HEK293 (cell line): ENCODE data around the gene PPP2R5E.

Source experiments
- CTCF ChIA-PET: fragments of 350-600 bp; formaldehyde crosslinking; extraction: SDS; loops from one replicate; lab custom pipeline; 2021; ENCODE audit warnings: antibody characterized with exemption; lab: Yijun Ruan, JAX
- POLR2A ChIA-PET: fragments of 300-600 bp; formaldehyde crosslinking; extraction: SDS; loops from one replicate; lab custom pipeline; 2020; ENCODE audit warnings: antibody characterized with exemption, inconsistent platforms; lab: Yijun Ruan, JAX
- H3K27ac ChIP-seq: fragments of 200-500 bp; sonication (Bioruptor generic); 2 replicates; pipeline ENCODE4 v1.5.1; 2014; ENCODE audit warnings: low read depth, low read length, control low read depth, inconsistent platforms; ENCODE audit errors: extremely low read depth
- H3K36me3 ChIP-seq, 2 experiments: fragments of 200-500 bp in 1 of 2; sonication (Bioruptor generic) in 1 of 2; 1 replicate in 1 of 2; 2 replicates in 1 of 2; pipeline ENCODE4 v1.5.1; 2014 to 2017; ENCODE audit warnings: inconsistent platforms in 2 of 2, low read length in 2 of 2; ENCODE audit not compliant: control insufficient read depth in 2 of 2, insufficient read depth in 1 of 2
- H3K4me1 ChIP-seq: fragments of 200-500 bp; sonication (Bioruptor generic); 2 replicates; pipeline ENCODE4 v1.5.1; 2014; ENCODE audit warnings: mild to moderate bottlenecking, low read length, inconsistent platforms; ENCODE audit not compliant: control insufficient read depth, insufficient read depth
- H3K4me3 ChIP-seq: 2 replicates; pipeline ENCODE4 v1.5.1; 2011; ENCODE audit warnings: low read depth, mild to moderate bottlenecking, control low read depth, low read length, moderate library complexity
- H3K9me3 ChIP-seq: fragments of 200-500 bp; sonication (Bioruptor generic); 2 replicates; pipeline ENCODE4 v1.5.1; 2014; ENCODE audit warnings: low read depth, low read length, inconsistent platforms; ENCODE audit not compliant: control insufficient read depth, insufficient read depth
- MEIS1 ChIP-seq: sonication (generic); formaldehyde crosslinking; IDR thresholded peaks from 2 replicates; pipeline ENCODE4 v1.8.1; 2022; ENCODE audit warnings: missing genetic modification reagents, mild to moderate bottlenecking, borderline replicate concordance
- SETDB1 ChIP-seq: IDR thresholded peaks from one replicate; pipeline ENCODE4 v1.6.1; 2017; ENCODE audit warnings: mild to moderate bottlenecking, low read length, moderate library complexity, mixed read lengths; ENCODE audit not compliant: insufficient read length
- SP3 ChIP-seq: fragments of 450-650 bp; formaldehyde crosslinking; IDR thresholded peaks from 2 replicates; pipeline ENCODE4 v1.5.1; 2016; ENCODE audit warnings: missing biosample characterization, missing genetic modification characterization
- SP7 ChIP-seq: fragments of 450-650 bp; formaldehyde crosslinking; IDR thresholded peaks from 2 replicates; pipeline ENCODE4 v1.5.1; 2016; ENCODE audit warnings: missing biosample characterization, missing genetic modification characterization
- TSHZ1 ChIP-seq: fragments of 450-650 bp; formaldehyde crosslinking; IDR thresholded peaks from 2 replicates; pipeline ENCODE4 v1.5.1; 2016; ENCODE audit warnings: missing biosample characterization, missing genetic modification characterization, borderline replicate concordance
- ZNF202 ChIP-seq: fragments of 450-650 bp; formaldehyde crosslinking; IDR thresholded peaks from 2 replicates; pipeline ENCODE4 v1.5.1; 2016; ENCODE audit warnings: missing biosample characterization, missing genetic modification characterization, borderline replicate concordance
- ZNF214 ChIP-seq: fragments of 450-650 bp; formaldehyde crosslinking; IDR thresholded peaks from 2 replicates; pipeline ENCODE4 v1.5.1; 2017; ENCODE audit warnings: missing biosample characterization, mild to moderate bottlenecking, missing genetic modification characterization, borderline replicate concordance
- ZNF23 ChIP-seq: fragments of 450-650 bp; formaldehyde crosslinking; IDR thresholded peaks from 2 replicates; pipeline ENCODE4 v1.5.1; 2016; ENCODE audit warnings: missing biosample characterization, missing genetic modification characterization, borderline replicate concordance
- ZNF544 ChIP-seq: fragments of 450-650 bp; formaldehyde crosslinking; IDR thresholded peaks from 2 replicates; pipeline ENCODE4 v1.5.0; 2017; ENCODE audit warnings: missing biosample characterization, missing genetic modification characterization
- ZNF600 ChIP-seq: fragments of 450-650 bp; formaldehyde crosslinking; IDR thresholded peaks from 2 replicates; pipeline ENCODE4 v1.5.1; 2016; ENCODE audit warnings: missing biosample characterization, missing genetic modification characterization
- ZNF621 ChIP-seq: fragments of 450-650 bp; formaldehyde crosslinking; IDR thresholded peaks from 2 replicates; pipeline ENCODE4 v1.5.1; 2017; ENCODE audit warnings: missing biosample characterization, missing genetic modification characterization
- ZNF677 ChIP-seq: fragments of 450-650 bp; IDR thresholded peaks from 2 replicates; pipeline ENCODE4 v1.5.0; 2018; ENCODE audit warnings: missing biosample characterization, mild to moderate bottlenecking, missing genetic modification characterization, moderate library complexity
- ZNF776 ChIP-seq: fragments of 450-650 bp; formaldehyde crosslinking; IDR thresholded peaks from 2 replicates; pipeline ENCODE4 v1.5.0; 2017; ENCODE audit warnings: missing biosample characterization, missing genetic modification characterization, borderline replicate concordance
- TF ChIP-seq, protein P1 (sequence below): fragments of 450-650 bp; formaldehyde crosslinking; IDR thresholded peaks from 2 replicates; pipeline ENCODE4 v1.5.1; 2016; ENCODE audit warnings: missing biosample characterization, missing genetic modification characterization, low read depth
- TF ChIP-seq, protein P2 (sequence below): fragments of 450-650 bp; formaldehyde crosslinking; optimal IDR thresholded peaks from 2 replicates; pipeline ENCODE3; 2016; ENCODE audit warnings: missing biosample characterization, mild to moderate bottlenecking, missing genetic modification characterization
- TF ChIP-seq, protein P3 (sequence below): fragments of 450-650 bp; formaldehyde crosslinking; IDR thresholded peaks from 2 replicates; pipeline ENCODE4 v1.5.1; 2017; ENCODE audit warnings: missing biosample characterization, missing genetic modification characterization
- TF ChIP-seq, protein P4 (sequence below): fragments of 450-650 bp; formaldehyde crosslinking; IDR thresholded peaks from 2 replicates; pipeline ENCODE4 v1.5.1; 2017; ENCODE audit warnings: missing biosample characterization, missing genetic modification characterization
- TF ChIP-seq, protein P5 (sequence below): fragments of 450-650 bp; formaldehyde crosslinking; IDR thresholded peaks from 2 replicates; pipeline ENCODE4 v1.5.0; 2017; ENCODE audit warnings: missing biosample characterization, missing genetic modification characterization, borderline replicate concordance

PPP2R5E gene

DNA sequence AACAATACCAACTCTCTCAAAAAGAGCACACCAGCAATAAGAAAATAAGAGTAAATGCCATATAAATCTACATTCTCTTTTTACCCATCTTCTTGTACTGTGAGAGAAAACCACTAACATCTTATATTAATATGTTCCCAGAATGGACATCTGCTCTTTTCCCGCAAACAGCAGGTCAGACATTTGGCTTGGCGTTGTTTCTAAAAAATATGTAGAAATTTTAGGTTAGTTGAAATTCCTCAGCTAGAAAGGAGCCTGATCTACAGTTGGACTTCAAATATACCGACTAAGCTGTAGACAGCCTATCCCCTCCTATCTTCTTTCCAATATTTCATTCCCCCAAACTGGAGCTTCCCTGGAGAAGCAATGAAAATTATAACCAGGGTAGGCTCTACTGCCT, 88.7 kb downstream of the PPP2R5E start (continued):
- TF ChIP-seq, protein P1, sequence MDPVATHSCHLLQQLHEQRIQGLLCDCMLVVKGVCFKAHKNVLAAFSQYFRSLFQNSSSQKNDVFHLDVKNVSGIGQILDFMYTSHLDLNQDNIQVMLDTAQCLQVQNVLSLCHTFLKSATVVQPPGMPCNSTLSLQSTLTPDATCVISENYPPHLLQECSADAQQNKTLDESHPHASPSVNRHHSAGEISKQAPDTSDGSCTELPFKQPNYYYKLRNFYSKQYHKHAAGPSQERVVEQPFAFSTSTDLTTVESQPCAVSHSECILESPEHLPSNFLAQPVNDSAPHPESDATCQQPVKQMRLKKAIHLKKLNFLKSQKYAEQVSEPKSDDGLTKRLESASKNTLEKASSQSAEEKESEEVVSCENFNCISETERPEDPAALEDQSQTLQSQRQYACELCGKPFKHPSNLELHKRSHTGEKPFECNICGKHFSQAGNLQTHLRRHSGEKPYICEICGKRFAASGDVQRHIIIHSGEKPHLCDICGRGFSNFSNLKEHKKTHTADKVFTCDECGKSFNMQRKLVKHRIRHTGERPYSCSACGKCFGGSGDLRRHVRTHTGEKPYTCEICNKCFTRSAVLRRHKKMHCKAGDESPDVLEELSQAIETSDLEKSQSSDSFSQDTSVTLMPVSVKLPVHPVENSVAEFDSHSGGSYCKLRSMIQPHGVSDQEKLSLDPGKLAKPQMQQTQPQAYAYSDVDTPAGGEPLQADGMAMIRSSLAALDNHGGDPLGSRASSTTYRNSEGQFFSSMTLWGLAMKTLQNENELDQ = no peak

- ChIA-PET POLR2A (no interaction called here), CTCF (no interaction called here)
- Histone ChIP-seq H3K36me3 (peaks cover 0 to 11% of the 10 kb centered on the region in 2 experiments; a peak in 1 of 3 replicates), H3K4me1 (peaks cover 3% of the 10 kb centered on the region; the same call in 1 of the 2 replicates), H3K9me3 (no peaks in the 10 kb centered on the region), H3K4me3 (no peak overlapping the region), H3K27ac (no peak overlapping the region)
- TF ChIP-seq ZNF600 = no peak
Measured at GRCh38 chr14:63453443-63453936, 89.7 kb downstream of the PPP2R5E start.

- Histone ChIP-seq H3K4me1 (peaks cover 3% of the 10 kb centered on the region; the same call in 1 of the 2 replicates), H3K9me3 (no peaks in the 10 kb centered on the region), H3K27ac (no peak overlapping the region), H3K36me3 (peaks cover 0 to 11% of the 10 kb centered on the region in 2 experiments; a peak in 1 of 3 replicates), H3K4me3 (no peak overlapping the region)
- ChIA-PET POLR2A (no interaction called here), CTCF (no interaction called here)
- no peak for TF ChIP-seq ZNF544 (tag by site-specific recombination)
- no peak for TF ChIP-seq ZNF23 (tag by site-specific recombination)
- no peak for TF ChIP-seq ZNF776
- TF ChIP-seq, protein P2, sequence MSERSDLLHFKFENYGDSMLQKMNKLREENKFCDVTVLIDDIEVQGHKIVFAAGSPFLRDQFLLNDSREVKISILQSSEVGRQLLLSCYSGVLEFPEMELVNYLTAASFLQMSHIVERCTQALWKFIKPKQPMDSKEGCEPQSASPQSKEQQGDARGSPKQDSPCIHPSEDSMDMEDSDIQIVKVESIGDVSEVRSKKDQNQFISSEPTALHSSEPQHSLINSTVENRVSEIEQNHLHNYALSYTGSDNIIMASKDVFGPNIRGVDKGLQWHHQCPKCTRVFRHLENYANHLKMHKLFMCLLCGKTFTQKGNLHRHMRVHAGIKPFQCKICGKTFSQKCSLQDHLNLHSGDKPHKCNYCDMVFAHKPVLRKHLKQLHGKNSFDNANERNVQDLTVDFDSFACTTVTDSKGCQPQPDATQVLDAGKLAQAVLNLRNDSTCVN (tag by site-specific recombination) = no peak
- no peak for TF ChIP-seq MEIS1 (CRISPR knock-in tag)
- no peak for TF ChIP-seq ZNF202 (tag by site-specific recombination)
- TF ChIP-seq, protein P3, sequence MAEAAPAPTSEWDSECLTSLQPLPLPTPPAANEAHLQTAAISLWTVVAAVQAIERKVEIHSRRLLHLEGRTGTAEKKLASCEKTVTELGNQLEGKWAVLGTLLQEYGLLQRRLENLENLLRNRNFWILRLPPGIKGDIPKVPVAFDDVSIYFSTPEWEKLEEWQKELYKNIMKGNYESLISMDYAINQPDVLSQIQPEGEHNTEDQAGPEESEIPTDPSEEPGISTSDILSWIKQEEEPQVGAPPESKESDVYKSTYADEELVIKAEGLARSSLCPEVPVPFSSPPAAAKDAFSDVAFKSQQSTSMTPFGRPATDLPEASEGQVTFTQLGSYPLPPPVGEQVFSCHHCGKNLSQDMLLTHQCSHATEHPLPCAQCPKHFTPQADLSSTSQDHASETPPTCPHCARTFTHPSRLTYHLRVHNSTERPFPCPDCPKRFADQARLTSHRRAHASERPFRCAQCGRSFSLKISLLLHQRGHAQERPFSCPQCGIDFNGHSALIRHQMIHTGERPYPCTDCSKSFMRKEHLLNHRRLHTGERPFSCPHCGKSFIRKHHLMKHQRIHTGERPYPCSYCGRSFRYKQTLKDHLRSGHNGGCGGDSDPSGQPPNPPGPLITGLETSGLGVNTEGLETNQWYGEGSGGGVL (tag by site-specific recombination) = no peak
- no peak for TF ChIP-seq ZNF214 (tag by site-specific recombination)
- no peak for TF ChIP-seq TSHZ1 (tag by site-specific recombination)
- TF ChIP-seq ZNF677 = no peak
- TF ChIP-seq SETDB1 = no peak
- TF ChIP-seq, protein P4, sequence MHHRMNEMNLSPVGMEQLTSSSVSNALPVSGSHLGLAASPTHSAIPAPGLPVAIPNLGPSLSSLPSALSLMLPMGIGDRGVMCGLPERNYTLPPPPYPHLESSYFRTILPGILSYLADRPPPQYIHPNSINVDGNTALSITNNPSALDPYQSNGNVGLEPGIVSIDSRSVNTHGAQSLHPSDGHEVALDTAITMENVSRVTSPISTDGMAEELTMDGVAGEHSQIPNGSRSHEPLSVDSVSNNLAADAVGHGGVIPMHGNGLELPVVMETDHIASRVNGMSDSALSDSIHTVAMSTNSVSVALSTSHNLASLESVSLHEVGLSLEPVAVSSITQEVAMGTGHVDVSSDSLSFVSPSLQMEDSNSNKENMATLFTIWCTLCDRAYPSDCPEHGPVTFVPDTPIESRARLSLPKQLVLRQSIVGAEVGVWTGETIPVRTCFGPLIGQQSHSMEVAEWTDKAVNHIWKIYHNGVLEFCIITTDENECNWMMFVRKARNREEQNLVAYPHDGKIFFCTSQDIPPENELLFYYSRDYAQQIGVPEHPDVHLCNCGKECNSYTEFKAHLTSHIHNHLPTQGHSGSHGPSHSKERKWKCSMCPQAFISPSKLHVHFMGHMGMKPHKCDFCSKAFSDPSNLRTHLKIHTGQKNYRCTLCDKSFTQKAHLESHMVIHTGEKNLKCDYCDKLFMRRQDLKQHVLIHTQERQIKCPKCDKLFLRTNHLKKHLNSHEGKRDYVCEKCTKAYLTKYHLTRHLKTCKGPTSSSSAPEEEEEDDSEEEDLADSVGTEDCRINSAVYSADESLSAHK (tag by site-specific recombination) = no peak
- no peak for TF ChIP-seq SP7 (tag by site-specific recombination)
- TF ChIP-seq, protein P5, sequence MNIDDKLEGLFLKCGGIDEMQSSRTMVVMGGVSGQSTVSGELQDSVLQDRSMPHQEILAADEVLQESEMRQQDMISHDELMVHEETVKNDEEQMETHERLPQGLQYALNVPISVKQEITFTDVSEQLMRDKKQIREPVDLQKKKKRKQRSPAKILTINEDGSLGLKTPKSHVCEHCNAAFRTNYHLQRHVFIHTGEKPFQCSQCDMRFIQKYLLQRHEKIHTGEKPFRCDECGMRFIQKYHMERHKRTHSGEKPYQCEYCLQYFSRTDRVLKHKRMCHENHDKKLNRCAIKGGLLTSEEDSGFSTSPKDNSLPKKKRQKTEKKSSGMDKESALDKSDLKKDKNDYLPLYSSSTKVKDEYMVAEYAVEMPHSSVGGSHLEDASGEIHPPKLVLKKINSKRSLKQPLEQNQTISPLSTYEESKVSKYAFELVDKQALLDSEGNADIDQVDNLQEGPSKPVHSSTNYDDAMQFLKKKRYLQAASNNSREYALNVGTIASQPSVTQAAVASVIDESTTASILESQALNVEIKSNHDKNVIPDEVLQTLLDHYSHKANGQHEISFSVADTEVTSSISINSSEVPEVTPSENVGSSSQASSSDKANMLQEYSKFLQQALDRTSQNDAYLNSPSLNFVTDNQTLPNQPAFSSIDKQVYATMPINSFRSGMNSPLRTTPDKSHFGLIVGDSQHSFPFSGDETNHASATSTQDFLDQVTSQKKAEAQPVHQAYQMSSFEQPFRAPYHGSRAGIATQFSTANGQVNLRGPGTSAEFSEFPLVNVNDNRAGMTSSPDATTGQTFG (tag by site-specific recombination) = no peak
- no peak for TF ChIP-seq SP3 (tag by site-specific recombination)
- no peak for TF ChIP-seq ZNF621
Measured at GRCh38 chr14:63452796-63453195, 90.4 kb downstream of the PPP2R5E start.
